ENCODE measurements around the gene PAX5.

The PAX5 gene

DNA sequence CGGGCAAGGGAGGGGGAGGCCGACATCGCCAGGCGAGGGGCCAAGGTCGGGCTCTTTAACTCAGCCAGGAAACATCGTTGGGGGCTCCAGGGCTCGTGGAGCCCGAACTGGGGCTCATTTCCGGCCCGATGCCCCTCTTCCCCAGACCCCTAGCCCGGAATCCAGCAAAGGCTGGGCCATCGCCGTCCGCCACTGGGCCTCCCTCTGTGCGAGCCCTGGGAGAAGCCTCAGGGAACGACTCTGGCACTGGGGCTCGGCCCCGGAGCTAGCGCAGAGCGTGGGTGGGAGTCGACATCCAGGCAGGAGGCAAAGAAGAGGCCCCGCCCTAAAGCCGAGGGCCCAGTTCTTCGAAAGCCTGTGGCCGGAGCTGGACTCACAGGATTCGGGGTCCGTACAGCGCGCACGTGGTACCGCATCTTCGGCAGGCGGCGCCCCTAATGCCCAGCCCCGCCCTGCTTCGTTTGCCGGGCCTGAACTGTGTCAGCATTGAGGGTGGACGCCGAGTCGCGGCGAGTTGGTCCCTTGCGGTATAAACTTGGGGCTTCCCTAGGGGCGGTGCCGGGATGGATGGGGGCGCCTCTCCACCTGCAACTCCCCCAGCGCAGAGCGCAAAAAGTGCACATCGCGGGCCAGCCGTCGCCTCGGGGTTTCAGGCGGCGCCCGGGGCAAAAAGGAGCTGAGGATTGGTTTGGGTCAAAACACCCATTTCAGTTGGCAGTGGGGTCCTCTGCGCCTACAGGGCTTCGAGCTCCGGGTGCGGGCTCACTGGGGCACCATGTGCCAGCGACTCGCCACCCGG, 3.6 kb upstream of the PAX5 start:
- no peak for DNase-seq (ENCODE audit: low read depth)

DNA sequence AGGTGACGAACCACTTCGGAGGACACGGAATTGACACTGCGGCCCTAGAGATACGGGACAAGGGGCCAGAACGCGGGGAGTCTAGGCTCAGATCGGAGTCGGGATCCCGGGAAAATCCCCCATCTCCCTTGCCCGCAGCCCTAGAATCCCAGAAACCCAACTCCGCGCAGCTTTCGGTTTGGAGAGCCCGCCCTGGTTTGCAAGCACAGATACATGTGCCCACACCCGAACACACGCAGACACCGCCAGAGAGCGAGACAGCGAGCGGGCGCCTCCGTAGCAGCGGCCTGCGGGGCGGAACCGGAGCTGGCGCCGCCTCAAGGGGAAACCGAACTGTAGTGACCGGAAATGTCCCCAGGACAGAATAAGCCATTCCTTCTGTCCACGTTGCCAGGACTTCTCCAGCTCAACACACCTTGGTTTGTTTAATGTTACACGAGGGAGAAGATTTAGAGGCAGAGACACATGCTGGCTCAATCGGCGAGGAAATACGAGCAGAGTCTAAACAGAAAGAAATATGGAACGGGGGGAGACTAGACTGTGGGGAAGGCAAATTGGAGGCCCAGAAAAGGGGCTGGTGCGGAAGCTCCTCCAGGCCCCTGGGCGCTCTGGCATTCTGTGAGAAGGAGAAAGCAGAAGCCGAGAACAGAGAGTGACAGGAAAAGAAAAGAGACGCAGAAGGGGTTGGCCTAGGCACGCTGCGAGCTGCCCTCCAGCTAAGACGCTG, 2.9 kb upstream of the PAX5 start:
- no peak for DNase-seq (ENCODE audit: low read depth)

DNA sequence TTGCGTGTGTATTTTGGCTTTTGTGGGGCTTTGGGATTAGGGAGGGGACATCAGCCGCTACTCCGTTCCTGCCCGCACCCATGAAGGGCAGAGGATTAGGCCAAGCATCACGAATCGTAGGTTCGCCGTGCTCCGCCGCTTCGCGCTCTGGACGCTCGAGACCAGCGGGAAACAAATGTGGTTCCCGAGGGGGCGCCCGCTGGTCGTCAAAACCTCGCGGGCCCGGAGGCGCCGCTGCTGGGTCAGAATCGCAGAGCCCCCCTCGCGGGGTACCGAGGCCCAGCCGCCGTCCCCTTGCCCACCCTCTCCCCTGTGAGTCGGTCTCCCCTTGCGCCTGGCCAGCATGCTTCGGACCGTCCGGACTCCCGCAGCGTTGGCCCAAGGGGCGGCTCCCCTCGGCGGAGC, 2.3 kb upstream of the PAX5 start:
- no peak for DNase-seq (ENCODE audit: low read depth)

DNA sequence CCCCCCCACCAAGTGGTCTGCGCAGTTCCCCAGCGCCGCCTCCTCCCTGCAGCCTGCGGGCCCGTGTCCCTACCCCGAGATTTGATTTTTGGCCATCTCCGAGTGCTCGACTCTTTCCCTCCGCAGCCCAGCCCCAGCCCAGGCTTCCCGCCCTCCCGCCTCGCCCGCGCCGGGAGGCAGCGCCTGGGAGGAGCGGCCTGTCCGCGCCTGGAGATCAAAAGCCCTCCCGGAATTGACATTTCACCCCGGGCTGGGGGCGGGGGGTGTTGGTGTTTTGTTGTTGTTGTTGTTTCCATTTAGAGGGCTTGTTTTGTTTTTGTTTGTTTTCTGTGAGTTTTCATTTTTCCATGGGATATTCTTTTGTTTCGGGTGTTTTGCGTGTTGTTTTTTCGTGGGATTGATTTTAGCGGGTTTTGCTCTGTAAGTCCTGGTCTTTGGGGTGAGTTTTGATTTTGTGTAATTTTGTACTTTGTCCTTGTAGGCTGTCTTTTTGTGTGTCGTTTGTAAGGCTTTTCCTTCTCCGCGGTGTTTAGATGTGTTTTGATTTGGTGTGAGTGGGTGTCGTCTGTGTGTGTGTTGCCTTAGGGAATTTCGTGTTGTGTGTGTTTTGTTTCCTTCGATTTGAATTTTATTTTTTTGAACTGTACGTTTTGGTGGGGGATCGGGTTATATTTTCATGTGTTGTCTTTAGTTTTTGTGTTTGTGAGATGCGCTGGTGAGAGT, 1.7 kb upstream of the PAX5 start:
- DNase-seq (ENCODE audit: low read depth) = no peak

DNA sequence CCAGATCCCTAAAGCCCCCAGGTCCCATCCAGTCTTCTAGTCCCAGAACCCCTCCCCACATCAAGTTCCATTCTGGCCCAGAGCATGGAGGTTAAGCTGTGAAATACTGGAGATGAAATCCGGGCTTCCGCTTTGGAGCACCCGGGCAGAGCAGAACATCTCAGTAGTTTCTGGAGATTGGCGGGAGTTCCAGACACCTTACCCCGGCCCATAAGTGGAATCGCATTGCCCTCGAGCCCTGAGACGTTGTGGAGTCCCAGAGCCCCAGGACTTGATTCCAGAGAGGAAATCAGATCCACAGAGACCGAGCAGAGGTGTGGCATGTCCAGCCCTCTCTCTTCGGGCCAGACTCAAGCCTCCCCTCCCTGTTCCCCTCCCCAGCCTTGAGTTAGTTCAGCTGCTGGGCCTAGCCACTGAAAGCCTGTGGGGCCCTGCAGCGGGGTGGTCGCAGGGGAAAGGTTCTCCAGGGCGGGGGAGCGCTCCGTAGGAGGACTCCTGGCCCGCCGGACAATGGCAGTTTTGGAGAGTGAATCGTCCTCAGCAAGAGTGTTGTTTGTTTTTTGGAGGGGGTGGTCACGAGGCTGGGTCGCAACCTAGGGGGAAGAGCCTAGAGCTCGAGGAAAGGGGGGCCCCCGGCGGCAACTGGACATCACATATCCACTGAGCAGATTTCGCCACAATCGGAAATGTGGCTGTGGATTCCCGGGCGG, 1.0 kb upstream of the PAX5 start:
- DNase-seq (ENCODE audit: low read depth) = no peak

DNA sequence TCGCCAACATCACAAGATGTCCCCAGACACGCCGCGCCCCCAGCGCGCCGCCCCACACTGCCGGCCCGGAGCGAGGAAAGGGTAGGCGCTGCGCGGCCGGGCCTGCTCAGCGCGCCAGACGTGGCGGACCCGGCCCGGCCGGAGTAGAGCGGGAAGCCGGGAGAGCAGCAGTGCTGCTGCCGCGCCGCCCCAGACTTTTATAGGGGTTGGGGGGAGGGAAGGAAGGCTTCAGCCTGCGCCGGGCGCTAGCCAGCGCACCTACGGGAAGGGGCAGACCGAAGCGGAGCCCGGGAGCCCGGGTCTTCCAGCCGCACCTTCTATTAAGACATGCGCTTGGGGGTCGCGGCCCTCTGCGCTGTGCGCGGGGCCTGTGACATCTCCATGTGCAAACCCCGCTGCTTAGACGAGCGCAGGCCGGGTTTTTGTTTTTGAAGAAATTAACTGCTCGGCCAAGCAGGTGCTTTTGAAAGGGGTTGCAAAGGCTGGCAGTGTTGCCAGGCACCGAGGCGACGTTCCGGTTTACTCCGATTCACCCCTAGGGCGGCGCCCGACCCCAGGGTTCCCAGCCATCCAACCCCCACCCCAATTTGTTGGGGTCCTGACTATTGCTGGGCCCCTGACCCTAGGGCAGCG, 353 bp upstream of the PAX5 start:
- DNase-seq (ENCODE audit: low read depth) = no peak

DNA sequence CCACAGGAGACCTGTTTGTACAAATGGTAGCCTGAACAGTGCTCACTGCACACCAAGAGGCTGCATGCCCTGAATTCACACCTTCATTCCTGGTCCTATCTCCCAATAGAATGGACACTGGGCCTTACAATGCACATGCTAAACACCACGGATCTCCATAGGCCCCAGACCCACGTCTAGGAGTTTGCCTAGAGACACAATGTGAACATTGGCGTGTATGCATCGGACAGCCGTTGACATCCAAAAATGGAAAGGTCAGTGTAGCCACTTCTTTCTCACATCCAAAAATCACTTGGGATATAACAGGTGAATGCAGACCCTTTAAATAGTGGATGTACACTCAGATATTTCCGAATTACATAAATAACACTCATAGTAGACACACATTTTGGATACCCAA, 927 bp downstream of the PAX5 start:
- DNase-seq (ENCODE audit: low read depth) = no peak

DNA sequence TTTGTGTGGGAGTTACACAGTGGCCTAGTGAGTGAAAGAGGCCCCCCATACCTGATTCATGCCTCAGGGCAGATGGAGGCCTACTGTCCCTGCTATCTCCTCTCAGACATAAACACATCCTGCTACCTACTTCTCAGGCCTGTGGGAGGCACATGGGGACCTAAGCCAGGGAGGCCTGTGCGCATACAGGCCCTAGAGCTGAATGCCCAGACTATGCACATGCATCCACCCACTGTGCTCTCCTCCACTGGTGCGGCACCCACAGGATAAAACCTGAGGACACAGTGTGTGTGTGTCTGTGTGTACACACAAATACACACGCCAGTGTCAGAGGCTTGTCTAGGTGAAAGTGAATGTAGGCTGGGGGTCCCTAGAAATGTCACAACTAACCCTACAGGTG, 1.4 kb downstream of the PAX5 start:
- no peak for DNase-seq (ENCODE audit: low read depth)

DNA sequence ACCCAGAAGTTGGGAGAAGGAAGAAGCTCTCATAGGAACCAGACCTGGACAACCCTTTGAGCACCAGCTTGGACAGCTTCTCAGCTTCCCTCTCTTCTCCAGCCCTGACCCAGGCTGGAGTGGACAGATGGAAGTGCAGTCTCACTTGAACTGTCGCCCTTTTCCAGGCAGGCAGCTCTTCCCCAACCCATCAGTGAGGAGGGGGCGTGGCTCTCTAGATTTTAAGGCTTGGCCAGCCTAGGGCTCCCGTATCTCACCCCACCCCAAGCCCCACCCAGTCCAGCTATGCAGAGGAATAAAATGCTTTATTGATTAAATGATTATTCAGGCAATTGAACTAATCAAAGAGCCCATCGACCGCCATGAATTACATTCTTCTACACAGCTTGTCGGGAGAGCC, 2.2 kb downstream of the PAX5 start:
- DNase-seq (ENCODE audit: low read depth) = no peak

DNA sequence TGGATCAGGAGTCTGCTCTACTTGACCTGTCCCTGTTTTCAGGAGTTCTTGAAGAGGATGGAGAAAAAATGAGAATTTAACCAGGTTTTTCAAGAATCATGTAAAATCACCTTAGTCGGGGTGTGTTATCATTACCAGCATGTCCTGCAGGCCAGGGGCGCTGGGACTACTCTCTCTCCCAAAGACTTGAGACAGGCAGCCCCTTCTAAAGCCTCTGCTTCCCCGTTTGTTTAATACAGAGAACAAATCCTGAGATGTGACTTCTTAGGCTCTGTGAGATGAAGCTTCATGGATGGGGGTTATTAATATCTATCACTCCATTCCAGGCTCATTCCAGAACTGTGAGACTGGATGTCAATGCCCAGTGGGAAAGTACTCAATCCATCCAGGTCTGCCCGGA, 3.0 kb downstream of the PAX5 start:
- DNase-seq (ENCODE audit: low read depth) = no peak

DNA sequence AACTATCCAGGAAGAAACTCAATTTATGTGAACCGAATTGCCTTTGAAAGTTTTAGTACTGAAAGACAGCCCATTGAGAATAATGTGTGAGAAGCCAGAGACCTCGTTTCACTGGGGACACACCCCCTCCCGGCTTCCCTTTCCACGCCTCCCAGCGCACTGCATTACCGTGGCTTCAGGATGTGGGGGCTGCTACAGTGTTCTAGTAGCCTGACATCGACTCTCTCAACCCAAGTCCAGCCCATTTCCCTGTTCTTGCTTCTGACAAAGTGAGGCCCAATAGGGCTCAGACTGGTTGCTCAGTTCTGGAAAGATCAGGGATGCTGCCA, 3.5 kb downstream of the PAX5 start:
- no peak for DNase-seq (ENCODE audit: low read depth)

DNA sequence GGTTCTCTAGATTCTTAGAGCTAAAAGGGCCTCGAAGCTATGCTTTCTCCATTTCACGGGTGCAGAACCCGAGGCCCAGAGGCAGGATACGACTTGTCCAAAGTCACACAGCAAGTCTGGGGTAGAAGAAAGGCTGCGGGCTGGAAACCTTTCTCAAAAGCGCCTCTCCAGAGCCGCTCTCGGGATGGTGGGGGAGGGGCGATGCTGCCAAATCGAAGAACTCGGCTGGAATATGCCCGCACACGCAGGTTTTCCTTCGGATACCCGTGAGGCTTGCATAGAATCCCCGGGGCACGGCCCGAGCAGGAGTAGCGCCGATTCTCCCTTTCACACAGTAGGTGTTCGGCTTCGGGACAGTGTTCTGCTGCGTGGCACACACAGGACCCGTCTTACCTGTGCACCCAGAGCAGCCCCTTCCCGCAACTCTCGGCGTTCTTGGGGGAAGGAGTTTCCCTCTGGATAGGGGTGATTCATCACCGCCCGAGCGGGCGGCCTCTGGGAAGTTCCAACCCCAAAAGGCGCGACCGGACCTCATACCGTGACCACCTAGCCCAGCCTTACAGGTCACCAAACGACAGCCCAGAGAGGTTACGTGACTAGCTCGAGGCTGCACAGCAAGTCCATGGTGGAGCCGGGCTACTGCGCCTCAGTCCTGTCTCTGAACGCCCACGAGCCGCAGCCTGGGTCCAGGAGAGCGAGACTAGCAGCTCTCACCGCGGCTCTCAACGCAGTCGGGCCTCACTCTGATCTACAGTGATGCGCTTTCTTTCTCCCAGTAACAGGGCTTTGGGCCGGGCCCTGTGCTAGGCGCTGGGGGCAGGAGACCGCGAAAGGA, 4.1 kb downstream of the PAX5 start:
- DNase-seq (ENCODE audit: low read depth) = no peak

DNA sequence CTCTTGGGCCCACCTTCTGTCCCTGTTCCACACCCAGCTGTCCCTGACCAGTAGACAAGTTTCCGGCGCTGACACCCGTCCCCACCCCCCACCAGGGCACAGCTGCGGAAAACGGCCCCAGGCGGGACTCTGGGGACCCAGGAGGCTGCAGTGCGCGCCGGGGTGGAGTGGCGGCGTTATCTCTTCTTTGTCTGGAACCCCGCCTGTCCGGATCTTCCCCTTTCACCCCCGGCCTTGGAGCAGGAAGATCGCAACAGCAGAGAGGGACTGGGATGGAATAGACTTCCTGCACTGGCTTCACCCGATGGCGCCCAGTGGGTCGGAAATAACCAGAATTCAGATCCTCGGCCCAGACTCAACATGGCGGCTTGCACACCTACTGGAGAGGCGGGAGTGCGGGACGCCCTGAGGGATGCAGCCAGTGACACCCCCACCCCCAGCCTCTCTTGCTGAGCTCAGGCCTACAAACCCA, 4.7 kb downstream of the PAX5 start:
- DNase-seq (ENCODE audit: low read depth) = no peak

DNA sequence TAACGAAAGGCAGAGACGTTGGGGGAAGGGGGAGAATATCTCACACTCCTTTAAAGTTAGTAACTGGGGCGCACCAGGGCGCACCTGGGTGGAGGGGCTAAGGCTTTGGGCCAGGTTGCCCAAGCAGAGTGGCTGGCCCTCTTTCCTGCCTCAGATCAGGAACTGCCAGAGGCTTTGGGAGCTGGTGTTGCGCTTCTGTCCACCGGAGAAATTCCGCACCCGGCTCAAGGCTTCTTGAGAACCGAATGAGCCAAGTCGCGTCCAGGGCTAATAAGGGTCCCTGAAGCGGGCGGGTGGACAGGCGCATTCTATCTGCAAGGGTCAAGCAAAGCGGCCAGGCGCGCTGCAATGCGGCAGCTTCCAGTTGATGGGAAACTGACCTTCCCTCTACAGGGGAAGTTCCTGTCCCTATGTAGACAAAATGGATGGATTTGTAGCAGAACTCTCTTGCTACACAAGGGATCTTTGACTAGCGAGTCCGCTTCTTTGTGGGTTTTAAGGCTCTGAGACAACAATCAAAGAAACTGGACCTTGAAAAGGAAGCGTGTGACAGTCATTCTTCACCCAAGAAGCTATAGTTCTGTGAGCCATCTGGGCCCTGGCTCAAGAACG, 5.5 kb downstream of the PAX5 start:
- no peak for DNase-seq (ENCODE audit: low read depth)

DNA sequence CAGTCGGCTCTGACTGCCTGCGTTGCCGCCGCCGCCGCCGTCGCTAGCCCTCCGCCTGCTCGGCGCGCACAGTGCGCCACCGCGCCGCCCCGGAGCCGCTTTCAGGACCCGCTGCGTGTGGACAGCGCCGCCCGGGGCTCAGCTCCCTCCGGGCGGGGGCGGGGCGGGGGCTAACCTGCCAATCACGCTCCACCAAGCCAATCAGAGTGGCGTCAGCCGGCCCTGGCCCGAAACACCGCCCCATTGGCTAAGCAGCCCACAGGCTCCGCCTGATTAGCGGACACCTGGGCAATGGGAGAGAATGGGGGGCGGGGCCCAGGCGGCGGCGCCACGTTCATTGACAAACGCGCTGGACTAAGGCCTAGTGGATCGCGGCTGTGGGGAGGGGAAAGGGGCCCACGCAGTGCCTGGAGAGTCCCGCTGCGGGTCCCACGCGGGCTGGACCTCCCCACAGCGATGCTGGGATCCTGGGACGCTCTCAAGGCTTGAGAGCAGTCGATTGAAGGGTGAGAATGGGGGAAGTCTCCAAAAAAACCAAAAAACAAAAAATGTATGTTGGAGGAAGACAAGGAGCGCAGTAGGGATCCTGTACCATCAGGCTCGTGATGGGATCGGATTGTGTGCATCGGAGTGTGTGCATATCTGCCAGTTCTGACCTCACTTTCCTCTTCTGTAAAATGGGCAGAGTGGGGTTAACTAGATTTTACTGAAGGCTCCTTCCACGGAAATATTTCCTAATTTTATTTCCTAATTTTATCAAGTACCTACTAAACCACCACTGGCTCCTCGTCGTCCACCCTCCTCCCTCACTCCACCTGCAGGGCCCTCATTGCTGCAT, 6.3 kb downstream of the PAX5 start:
- no peak for DNase-seq (ENCODE audit: low read depth)

DNA sequence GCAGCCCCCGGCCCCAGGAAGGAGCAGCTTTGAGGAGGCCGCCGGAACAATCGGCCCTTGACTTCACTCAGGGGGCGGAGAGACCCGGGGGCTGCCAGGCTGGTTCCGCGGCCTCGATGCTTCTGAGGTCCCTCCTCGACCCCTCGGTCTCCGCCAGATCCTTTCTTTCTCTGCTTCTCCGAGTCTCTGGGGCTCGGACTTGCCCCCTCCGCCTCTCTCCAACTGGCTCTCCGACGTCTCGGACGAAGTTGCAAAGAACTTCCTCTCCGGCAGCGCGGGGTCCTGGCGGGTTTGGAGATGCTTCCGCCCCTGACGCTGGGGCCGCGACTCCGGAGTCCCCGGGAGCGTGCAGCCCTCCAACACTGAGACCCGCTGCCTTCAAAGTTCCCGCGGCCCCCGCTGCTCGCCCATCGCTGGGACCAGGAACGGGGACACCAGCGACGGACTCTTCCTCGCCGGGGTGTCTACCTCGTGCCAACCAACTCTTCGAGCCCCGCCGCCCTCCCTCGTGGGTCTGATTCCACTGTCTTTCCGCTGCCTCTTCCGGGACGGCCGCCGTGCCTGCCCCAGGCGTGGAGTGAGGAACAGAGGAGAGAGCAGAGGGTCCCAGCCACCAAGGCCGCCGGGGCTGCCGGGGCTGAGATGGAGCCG, 7.0 kb downstream of the PAX5 start:
- no peak for DNase-seq (ENCODE audit: low read depth)

DNA sequence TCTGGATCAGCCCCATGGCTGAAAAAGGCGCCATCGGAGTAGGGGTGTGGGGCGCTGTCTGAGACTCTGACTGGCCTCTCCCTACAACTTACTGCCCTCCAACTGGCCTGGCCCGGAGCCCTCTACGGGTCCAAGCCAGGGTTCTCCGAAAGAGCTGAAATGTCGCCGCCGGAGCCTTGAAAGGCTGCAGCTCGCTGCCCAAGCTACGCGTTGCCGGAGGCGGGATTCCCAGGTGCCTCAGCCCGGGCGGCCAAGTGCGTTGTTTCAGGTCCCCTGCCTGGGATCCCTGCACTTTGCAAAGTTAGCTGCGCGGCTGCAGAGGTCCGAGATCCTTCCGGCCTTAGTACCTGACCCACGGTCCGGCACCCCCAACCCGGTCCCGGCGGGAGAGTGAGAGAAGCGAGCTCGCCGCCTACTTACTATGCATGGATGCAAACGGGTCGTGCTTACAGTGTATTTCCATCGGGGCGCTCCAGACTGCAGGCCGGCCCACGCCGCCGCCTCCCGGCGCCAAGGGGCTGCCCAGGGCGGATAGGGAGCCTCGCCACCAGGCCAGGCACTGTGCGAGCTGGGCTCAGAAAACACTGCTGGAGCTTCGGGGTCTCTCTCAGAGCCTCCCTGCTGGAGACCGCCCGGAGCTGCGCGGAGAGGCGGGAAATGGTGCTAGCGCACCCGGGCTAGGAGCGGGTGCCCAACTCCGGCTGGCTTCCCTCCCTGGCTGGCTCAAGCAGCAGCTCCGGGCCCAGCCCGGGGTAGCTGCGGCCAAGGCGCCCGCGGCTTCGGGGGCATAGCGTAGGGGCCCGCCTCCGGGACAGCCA, 7.7 kb downstream of the PAX5 start:
- no peak for DNase-seq (ENCODE audit: low read depth)

DNA sequence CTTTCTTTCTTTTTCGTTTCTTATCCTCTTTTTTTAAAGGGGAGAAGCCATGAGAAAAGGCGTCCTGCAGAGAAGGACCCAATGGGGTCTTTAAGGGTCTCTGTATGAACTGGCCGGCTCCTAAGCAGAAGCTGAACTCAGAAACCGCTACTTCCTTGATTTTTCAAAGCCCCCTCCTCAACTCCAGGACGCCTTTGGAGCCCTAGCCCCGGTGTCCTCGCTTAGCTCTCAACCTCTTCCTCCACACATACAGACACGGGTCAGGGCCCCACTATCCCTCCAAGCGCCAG, 8.3 kb downstream of the PAX5 start:
- DNase-seq (ENCODE audit: low read depth) = no peak

Data from HS-27A (cell line).